HFFc6 (cell line): ENCODE measurements around the gene ZNF268. TPM values are rescaled to one million over a fixed set of nuclear protein-coding genes. Genes with fewer than 3 reads are reported as not detected.

Source experiments
- DNase-seq: peaks from one replicate; pipeline ENCODE4 v3.0.0-alpha.2; 2018
- H3K27ac Mint-ChIP-seq: 2 replicates; pipeline ENCODE4 v1.8.0; 2020; ENCODE audit warnings: mild to moderate bottlenecking, mixed read lengths
- H3K27me3 Mint-ChIP-seq: 2 replicates; pipeline ENCODE4 v1.8.0; 2021; ENCODE audit warnings: mild to moderate bottlenecking, moderate library complexity, mixed read lengths; ENCODE audit not compliant: insufficient read depth
- H3K36me3 Mint-ChIP-seq: 2 replicates; pipeline ENCODE4 v1.8.0; 2021; ENCODE audit warnings: low read depth, mixed read lengths
- H3K4me1 Mint-ChIP-seq: 2 replicates; pipeline ENCODE4 v1.8.0; 2020; ENCODE audit warnings: low read depth, mixed read lengths
- H3K4me3 Mint-ChIP-seq: 2 replicates; pipeline ENCODE4 v1.8.0; 2020; ENCODE audit warnings: mild to moderate bottlenecking, moderate library complexity, mixed read lengths
- H3K9me3 Mint-ChIP-seq: 2 replicates; pipeline ENCODE4 v1.8.0; 2020; ENCODE audit warnings: mild to moderate bottlenecking, mixed read lengths
- total RNA-seq, 6 experiments: library from RNA; stranded (reverse); fragmentation: NEBNext Ultra II Directional; extraction: Animal tissue kit (Norgen Biotek cat#: 25700); gene quantifications; 2 replicates in 1 of 6; 3 replicates in 5 of 6; pipeline ENCODE4 v1.2.3, GENCODE V29; 2021
- TF ChIP-seq, protein P1 (sequence below): fragments of 200-600 bp; sonication (generic); IDR thresholded peaks from 2 replicates; pipeline ENCODE4 v1.5.0; 2021; ENCODE audit warnings: antibody characterized with exemption, mild to moderate bottlenecking

The ZNF268 gene
- total RNA-seq, 6 experiments from 2014 or later, result 13.5 to 15.7 (median 14.0) TPM

GRCh38 chr12:133264173-133264572 lies 82.9 kb downstream of the ZNF268 start:
- no peaks in the 10 kb centered on the region for H3K4me1 Mint-ChIP-seq
- no peak overlapping the region for H3K27ac Mint-ChIP-seq
- TF ChIP-seq, protein P1, sequence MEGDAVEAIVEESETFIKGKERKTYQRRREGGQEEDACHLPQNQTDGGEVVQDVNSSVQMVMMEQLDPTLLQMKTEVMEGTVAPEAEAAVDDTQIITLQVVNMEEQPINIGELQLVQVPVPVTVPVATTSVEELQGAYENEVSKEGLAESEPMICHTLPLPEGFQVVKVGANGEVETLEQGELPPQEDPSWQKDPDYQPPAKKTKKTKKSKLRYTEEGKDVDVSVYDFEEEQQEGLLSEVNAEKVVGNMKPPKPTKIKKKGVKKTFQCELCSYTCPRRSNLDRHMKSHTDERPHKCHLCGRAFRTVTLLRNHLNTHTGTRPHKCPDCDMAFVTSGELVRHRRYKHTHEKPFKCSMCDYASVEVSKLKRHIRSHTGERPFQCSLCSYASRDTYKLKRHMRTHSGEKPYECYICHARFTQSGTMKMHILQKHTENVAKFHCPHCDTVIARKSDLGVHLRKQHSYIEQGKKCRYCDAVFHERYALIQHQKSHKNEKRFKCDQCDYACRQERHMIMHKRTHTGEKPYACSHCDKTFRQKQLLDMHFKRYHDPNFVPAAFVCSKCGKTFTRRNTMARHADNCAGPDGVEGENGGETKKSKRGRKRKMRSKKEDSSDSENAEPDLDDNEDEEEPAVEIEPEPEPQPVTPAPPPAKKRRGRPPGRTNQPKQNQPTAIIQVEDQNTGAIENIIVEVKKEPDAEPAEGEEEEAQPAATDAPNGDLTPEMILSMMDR, result no peak
- peaks cover 4% of the 10 kb centered on the region; the same call in 1 of the 2 replicates for H3K9me3 Mint-ChIP-seq
- H3K36me3 Mint-ChIP-seq, result no peaks in the 10 kb centered on the region
- no peak overlapping the region for H3K4me3 Mint-ChIP-seq
- no peak for DNase-seq
- no peaks in the 10 kb centered on the region for H3K27me3 Mint-ChIP-seq

Other genes with a start within 250 kb of the ZNF268 start
- 10 to 100 TPM in 1 of 6 experiments, 1 to 10 TPM in 5; 6.2 to 11.8 (median 7.6) TPM for gene ZNF605, start 225.2 kb upstream of the ZNF268 start, total RNA-seq
- gene ZNF26, start 195.1 kb upstream of the ZNF268 start, total RNA-seq, result 1 to 10 TPM; 5.9 to 6.6 (median 6.1) TPM
- 10 to 100 TPM in 4 of 6 experiments, 1 to 10 TPM in 2; 9.2 to 13.0 (median 11.3) TPM for gene ZNF84, start 144.0 kb upstream of the ZNF268 start, total RNA-seq
- gene ZNF140, start 100.6 kb upstream of the ZNF268 start, total RNA-seq, result 1 to 10 TPM; 7.7 to 9.5 (median 7.9) TPM
- gene ZNF891, start 51.2 kb upstream of the ZNF268 start, total RNA-seq, result under 1 TPM; 0.59 to 0.70 (median 0.62) TPM
- 1 to 10 TPM; 3.6 to 4.8 (median 4.1) TPM for gene ZNF10, start 50.9 kb upstream of the ZNF268 start, total RNA-seq
- gene ANHX, start 54.4 kb downstream of the ZNF268 start, total RNA-seq, result not detected